Omental fat pad (tissue), 4 donors: ENCODE results near the gene NCOA1. TPM values are rescaled to one million over a fixed set of nuclear protein-coding genes. Genes with fewer than 3 reads are reported as not detected.

Experiments used
- ATAC-seq: fragments of 150-250 bp; one replicate; pipeline ENCODE4 v1.9.1; 2016; ENCODE audit warnings: mild to moderate bottlenecking, moderate library complexity; ENCODE audit not compliant: low FRiP score
- DNase-seq: peaks from one replicate; pipeline ENCODE4 v3.0.0-alpha.2; 2019; ENCODE audit warnings: low spot score
- total RNA-seq, 4 donors: library from RNA; depleted of rRNA; stranded (reverse); fragments of >200 nt; gene quantifications; one replicate each; pipeline ENCODE4 v1.1.0, GENCODE V29; 2016
- TF ChIP-seq, protein P1 (sequence below), 3 donors: fragments of 450-650 bp; IDR thresholded peaks; one replicate each; pipeline ENCODE4 v1.5.1; 2016 to 2017; ENCODE audit warnings: antibody characterized with exemption in 3 of 3, mild to moderate bottlenecking in 3 of 3, moderate library complexity in 2 of 3

Gene NCOA1
- total RNA-seq, 4 donors from 2014 or later, result 46.8 to 80.1 (median 50.1) TPM

DNA sequence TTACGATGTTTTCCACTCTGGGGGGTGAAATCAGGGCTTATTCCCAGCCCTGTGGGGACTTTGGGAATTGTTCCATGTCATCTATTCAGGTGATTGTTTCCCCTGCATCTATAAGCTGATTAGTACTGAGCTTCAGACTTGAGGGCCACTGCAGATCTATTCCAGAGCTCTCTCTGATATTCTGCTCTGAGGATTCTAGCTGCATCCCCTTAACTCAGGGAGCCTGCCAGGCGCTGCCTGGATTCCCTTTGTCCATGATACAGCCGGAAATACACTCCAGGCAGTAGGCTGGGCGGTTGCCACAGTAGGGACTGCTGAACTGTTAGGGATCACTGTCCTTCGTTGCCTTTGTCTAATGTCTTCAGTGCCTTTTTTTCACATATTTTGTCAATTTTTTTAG is 270.8 kb downstream of the NCOA1 start:
- ATAC-seq (no peak), DNase-seq (no peak)
- TF ChIP-seq, protein P1, sequence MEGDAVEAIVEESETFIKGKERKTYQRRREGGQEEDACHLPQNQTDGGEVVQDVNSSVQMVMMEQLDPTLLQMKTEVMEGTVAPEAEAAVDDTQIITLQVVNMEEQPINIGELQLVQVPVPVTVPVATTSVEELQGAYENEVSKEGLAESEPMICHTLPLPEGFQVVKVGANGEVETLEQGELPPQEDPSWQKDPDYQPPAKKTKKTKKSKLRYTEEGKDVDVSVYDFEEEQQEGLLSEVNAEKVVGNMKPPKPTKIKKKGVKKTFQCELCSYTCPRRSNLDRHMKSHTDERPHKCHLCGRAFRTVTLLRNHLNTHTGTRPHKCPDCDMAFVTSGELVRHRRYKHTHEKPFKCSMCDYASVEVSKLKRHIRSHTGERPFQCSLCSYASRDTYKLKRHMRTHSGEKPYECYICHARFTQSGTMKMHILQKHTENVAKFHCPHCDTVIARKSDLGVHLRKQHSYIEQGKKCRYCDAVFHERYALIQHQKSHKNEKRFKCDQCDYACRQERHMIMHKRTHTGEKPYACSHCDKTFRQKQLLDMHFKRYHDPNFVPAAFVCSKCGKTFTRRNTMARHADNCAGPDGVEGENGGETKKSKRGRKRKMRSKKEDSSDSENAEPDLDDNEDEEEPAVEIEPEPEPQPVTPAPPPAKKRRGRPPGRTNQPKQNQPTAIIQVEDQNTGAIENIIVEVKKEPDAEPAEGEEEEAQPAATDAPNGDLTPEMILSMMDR (IDR thresholded peaks at IDR 0.05), result no peak

DNA sequence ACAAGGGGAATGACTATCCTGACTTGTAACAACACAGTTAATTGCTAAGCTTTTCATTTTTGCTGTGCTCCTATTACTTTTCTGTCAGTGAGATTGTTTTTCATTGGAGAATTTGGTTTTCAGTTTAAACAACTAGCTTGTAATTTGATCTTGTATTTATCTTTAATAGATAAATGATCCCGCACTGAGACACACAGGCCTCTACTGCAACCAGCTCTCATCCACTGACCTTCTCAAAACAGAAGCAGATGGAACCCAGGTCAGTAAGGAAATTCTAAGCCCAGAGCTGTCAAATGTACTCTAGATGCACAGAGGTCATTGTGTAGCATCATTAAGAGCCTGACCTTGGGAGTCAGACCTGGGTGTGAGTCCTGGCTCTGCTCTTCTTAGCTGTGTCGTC is 271.5 kb downstream of the NCOA1 start:
- TF ChIP-seq, protein P1 (IDR thresholded peaks at IDR 0.05), result no peak
- no peak for ATAC-seq

DNA sequence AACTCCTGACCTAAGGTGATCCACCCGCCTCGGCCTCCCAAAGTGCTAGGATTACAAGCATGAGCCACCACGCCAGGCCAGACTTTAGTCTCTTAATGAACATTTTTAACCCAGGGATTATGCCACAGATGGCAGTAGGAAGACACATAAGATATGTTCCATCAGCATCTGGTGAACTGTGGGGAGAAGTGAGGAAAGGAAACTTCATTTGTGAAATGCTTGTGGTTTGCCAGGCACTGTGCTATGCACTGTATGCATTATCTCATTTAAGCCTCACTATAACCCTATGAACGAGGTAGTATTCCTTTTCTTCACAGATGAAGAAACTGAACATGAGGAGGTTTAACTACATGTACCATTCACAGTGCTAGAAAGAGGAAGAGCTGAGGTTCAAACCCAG is 272.8 kb downstream of the NCOA1 start:
- TF ChIP-seq, protein P1 (IDR thresholded peaks at IDR 0.05), result no peak
- DNase-seq (no peak), ATAC-seq (no peak)

More for the DNA sequence above, 271.5 kb downstream of the NCOA1 start:
- DNase-seq, result no peak

DNA sequence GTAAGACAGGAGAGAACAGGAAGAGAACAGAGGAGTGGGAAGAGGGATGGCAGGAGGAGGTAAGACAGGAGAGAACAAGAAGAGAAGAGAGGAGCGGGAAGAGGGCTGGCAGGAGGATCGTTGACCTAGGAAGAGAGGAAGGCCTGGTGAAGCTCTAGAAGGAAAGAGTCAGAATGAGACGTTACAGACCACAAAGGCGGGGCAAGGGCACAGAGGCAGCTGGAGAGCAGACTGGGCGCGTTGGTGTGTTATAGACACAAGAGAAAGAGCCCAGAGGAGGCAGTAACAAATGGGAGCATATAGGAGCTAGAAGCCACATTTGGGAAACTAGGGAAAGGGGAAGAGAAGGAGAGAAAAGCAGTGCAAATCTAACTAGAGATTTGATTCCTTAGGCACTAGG is 275.6 kb downstream of the NCOA1 start:
- ATAC-seq (no peak), DNase-seq (no peak)
- TF ChIP-seq, protein P1 (IDR thresholded peaks at IDR 0.05), result no peak

DNA sequence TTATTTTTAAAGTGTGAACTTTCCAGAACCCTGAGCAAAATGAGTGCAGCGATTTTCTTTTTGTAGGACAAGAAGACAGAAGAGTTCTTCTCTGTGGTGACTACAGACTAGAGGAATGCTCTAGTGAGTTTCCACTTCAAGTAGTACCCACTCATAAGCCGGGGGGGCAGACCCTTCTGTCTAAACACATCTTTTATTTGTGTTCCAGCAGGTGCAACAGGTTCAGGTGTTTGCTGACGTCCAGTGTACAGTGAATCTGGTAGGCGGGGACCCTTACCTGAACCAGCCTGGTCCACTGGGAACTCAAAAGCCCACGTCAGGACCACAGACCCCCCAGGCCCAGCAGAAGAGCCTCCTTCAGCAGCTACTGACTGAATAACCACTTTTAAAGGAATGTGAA is 277.0 kb downstream of the NCOA1 start:
- no peak for DNase-seq
- ATAC-seq, result no peak
- TF ChIP-seq, protein P1 (IDR thresholded peaks at IDR 0.05), result no peak

DNA sequence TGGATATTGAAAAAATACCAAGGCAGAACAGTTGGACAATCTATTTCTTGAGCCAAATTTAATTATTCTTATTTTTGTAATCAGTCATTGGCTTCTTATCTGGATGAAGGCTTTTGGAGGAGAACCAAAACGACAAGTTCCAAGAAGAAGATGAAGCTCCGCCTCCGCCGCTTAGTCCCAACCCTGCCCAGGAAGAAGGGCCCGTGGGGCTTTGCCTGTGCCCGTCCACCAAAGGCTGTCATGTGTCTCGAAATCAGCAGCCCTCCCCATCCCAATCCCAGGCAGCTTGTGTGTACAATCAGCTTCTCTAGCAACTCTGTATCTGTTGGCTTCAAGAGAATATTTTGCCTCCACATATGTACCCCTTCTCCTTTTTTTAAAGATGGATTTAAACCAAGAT is 277.5 kb downstream of the NCOA1 start:
- no peak for ATAC-seq
- TF ChIP-seq, protein P1 (IDR thresholded peaks at IDR 0.05), result no peak
- no peak for DNase-seq

DNA sequence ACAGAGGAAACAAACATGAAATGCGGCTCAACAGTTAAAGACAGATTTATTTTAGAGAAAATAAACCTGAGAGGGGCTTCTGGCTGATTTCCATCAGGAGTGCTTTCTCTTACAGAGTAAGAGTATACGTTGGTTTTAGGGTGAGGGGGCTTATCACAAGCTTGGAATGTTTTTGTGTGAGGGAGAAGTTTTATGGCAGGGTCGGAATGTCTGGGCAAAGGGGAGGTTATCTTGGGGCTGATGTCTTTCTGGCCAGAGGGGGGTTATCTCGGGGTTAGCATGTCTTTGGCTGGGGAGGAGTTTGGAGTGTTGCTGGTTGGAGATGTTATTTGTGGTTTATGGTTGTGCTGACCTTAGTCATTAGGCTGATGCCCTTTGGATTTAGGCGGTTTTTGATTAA is 280.0 kb downstream of the NCOA1 start:
- TF ChIP-seq, protein P1 (IDR thresholded peaks at IDR 0.05), result no peak
- no peak for ATAC-seq
- DNase-seq, result no peak
